ENCODE results near the gene SLTM.

SLTM gene

DNA sequence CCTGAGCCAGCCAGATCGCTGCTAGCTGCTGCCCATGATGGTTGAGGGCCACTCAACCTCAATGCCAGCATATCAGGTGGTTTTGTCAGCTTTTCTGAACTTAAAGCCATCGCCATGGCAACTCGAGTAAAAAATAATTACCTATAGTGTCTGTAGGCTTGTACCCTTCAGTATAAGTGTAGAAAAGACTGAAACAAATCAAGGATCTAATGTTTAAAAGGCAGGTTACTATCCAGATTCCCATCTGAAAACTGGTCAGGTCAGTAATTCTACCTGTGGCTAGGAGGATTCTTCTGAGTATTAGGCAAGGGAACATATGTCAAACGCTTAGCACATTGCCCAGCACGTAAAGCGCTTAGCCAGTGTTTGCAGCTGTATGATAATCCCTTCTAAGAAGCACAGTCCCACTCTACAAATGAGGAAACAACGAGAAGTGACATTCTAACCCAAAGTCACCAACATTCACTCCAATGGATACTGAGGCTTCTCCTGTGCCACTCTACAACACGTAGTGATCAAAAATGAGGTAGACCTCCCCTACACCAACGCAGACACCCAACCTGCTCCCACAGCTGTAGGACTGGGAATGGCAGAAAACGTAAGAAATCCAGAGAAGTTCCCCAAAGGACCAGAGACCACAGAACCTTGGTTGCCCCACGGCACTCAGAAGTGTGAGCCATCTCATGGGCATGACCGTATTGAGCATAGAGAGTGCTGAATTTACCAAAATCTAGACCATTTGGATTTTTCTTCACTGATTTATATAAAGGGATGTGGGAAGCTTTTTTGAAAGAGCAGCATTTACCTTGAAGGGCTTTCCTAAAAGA, 55.3 kb downstream of the SLTM start:
- DNase-seq (ENCODE audit: low read depth): no peak
- TF ChIP-seq, protein P1, sequence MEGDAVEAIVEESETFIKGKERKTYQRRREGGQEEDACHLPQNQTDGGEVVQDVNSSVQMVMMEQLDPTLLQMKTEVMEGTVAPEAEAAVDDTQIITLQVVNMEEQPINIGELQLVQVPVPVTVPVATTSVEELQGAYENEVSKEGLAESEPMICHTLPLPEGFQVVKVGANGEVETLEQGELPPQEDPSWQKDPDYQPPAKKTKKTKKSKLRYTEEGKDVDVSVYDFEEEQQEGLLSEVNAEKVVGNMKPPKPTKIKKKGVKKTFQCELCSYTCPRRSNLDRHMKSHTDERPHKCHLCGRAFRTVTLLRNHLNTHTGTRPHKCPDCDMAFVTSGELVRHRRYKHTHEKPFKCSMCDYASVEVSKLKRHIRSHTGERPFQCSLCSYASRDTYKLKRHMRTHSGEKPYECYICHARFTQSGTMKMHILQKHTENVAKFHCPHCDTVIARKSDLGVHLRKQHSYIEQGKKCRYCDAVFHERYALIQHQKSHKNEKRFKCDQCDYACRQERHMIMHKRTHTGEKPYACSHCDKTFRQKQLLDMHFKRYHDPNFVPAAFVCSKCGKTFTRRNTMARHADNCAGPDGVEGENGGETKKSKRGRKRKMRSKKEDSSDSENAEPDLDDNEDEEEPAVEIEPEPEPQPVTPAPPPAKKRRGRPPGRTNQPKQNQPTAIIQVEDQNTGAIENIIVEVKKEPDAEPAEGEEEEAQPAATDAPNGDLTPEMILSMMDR (conservative IDR thresholded peaks at IDR 0.05; ENCODE audit: low read length): no peak
- no peak overlapping the region for H3K4me3 ChIP-seq (ENCODE audit: low read length)

DNA sequence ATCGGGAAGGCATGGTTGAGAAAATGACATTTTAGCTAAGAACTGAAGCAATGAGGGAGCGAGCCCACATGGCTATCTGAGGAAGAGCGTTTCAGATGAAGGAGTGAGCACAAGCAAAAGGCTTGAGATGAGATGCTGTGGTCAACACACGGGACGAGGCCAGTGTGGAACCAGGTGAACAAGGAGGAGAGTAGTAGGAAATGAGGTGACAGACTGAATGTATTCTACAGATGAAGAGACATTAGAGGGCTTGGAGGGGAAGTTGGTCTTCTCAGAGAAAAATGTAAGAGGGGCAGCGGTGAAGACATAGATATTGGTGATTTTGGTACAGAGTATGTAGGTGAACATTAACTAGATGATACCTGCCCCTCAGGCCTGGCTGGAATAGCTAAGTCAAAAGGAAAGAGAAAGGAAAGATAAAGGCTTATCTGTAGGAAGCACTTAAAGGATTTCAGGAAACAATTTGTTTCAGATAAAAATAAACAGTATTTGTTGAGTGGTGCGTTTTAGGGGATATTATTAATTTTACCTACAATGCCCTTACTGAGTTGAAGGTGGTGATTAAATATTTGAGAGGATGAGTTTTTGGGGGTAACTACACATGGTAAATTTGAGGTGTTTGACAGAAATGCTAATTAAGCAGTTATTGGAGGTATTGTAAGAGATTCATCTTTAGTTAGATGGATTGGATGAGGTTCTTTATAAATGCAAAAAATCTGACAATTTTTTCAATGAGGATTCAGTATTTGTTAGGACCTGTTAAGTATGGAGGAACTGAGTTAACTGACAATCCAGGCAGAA, 57.0 kb downstream of the SLTM start:
- DNase-seq (ENCODE audit: low read depth): no peak
- TF ChIP-seq, protein P1 (conservative IDR thresholded peaks at IDR 0.05; ENCODE audit: low read length): no peak
- H3K4me3 ChIP-seq (ENCODE audit: low read length): no peak overlapping the region

DNA sequence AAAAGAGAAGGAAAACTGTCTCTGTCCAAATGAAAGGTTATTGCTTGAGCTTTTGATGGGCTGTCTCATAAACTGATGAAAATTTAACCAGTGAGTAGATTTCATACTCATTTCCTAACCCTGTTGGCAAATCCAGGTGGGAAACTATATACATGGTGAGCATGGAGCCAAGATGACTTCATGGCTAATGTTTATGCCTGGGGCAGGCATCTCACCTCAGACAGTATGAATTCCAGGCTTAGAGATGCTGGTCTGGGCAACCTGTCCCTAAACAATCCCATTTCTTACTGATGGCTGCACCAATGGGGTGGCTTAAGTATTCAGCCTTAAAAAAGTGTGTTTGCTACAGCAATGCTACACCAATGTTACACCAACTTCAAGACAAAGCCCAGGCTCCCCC, 58.1 kb downstream of the SLTM start:
- no peak overlapping the region for H3K4me3 ChIP-seq (ENCODE audit: low read length)
- no peak for DNase-seq (ENCODE audit: low read depth)
- TF ChIP-seq, protein P1 (conservative IDR thresholded peaks at IDR 0.05; ENCODE audit: low read length): no peak

DNA sequence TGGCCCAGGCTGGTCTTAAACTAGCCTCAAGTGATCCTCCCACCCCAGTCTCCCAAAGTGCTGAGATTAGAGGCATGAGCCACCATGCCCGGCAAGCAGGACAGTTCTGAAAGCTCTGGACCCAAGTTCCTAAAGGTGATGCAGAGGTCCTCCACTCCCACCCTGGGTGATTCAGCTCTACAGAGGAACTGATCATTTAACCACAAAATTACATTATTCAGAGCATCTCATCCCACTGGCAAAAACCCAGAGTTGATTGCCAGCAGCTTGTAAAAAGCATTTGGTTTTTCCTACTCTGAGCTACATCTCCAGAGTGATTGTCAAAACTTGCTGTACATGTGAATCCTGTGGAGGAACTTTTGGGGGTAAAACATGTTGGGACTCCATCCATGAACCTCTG, 60.2 kb downstream of the SLTM start:
- TF ChIP-seq, protein P1 (conservative IDR thresholded peaks at IDR 0.05; ENCODE audit: low read length): no peak
- no peak overlapping the region for H3K4me3 ChIP-seq (ENCODE audit: low read length)
- peak; percentile 80 for DNase-seq (ENCODE audit: low read depth)

DNA sequence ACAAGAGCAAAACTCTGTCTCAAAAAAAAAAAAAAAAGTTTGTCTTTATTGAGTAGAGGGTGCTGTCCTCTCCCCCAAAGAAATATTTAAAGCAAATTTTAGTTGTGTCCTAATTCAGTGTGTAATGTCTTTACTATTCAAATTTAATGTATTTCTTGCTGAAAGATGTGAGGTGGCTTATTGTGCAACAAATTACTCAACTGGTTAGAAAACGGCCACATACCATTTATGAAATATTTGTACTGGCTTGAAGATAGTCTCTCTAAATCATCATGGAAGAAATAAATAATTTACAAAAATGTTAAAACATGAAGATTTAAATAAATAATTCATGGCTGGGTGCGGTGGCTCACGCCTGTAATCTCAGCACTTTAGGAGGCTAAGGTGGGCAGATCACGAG, 63.0 kb downstream of the SLTM start:
- peak; percentile 65 for DNase-seq (ENCODE audit: low read depth)
- TF ChIP-seq, protein P1 (conservative IDR thresholded peaks at IDR 0.05; ENCODE audit: low read length): no peak
- no peak overlapping the region for H3K4me3 ChIP-seq (ENCODE audit: low read length)

DNA sequence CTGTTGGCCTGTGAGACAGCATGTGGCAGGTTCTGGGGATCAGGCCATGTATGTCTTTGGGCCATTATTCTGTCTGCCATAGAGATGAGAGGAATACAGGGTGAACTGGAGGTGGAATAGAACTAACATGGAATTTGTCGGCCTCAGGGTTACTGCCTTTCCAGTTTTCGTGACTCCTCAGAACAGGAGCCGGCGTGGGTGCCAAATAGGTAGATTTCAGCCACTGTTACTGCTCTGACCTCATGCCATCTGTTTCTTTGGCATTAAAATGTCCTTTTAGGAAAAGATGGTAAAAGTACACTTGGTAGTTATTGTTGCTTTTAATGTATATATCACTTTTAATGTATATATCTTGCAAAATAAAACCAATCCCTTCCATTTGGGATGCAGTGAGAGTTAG, 65.6 kb downstream of the SLTM start:
- TF ChIP-seq, protein P1 (conservative IDR thresholded peaks at IDR 0.05; ENCODE audit: low read length): no peak
- no peak overlapping the region for H3K4me3 ChIP-seq (ENCODE audit: low read length)
- no peak for DNase-seq (ENCODE audit: low read depth)

Data from AG10803 (cell line).